Lower leg skin (tissue), 4 donors: ENCODE measurements around the gene NFAM1. TPM values are rescaled to one million over a fixed set of nuclear protein-coding genes. Genes with fewer than 3 reads are reported as not detected.

Experiments
- DNase-seq, 2 donors: peaks; one replicate each; pipeline ENCODE4 v3.0.0-alpha.2; 2019; ENCODE audit warnings: low spot score in 2 of 2
- H3K4me3 ChIP-seq: fragments of 200-600 bp; sonication (generic); 2 replicates; pipeline ENCODE4 v1.5.1; 2017; ENCODE audit warnings: mild to moderate bottlenecking, low read depth; ENCODE audit not compliant: poor library complexity, severe bottlenecking
- CTCF ChIP-seq, 3 donors: fragments of 450-650 bp; IDR thresholded peaks; one replicate each; pipeline ENCODE4 v1.5.1; 2016; ENCODE audit warnings: antibody characterized with exemption in 3 of 3, mild to moderate bottlenecking in 3 of 3, moderate library complexity in 2 of 3
- POLR2A ChIP-seq, 2 donors: fragments of 450-650 bp; IDR thresholded peaks; one replicate each; pipeline ENCODE4 v1.6.1; 2016 to 2017; ENCODE audit warnings: antibody characterized with exemption in 2 of 2, mild to moderate bottlenecking in 1 of 2, moderate library complexity in 1 of 2
- WGBS, 2 donors: methylation state at CpG; one replicate each; pipeline ENCODE4 v1.1.5; 2018; 5-methylcytosine and 5-hydroxymethylcytosine counted together
- intact Hi-C: fragments of 100-400 bp; cut with DNase I; formaldehyde crosslinking; loops from one replicate; pipeline ENCODE4 v1.15.0; 2023; ENCODE audit warnings: low total_unique reads
- total RNA-seq, 4 donors: library from RNA; depleted of rRNA; stranded (reverse); fragments of >200 nt; gene quantifications; one replicate each; pipeline ENCODE4 v1.1.0, GENCODE V29; 2016

The NFAM1 gene
- total RNA-seq, 4 donors from 2014 or later: 1.2 to 2.5 (median 1.3) TPM

GRCh38 chr22:42343531-42344081, 88.6 kb downstream of the NFAM1 start:
- DNase-seq: no peak
- intact Hi-C loops: no loop called here
- H3K4me3 ChIP-seq: no peak overlapping the region
- TF ChIP-seq POLR2A (IDR thresholded peaks at IDR 0.05) (no peak), CTCF (IDR thresholded peaks at IDR 0.05) (no peak)
- 0% methylated on average over 6 of the region's 97 CpGs; no CpG with 5 or more reads in 1 of the 2 donors for WGBS, 2 donors

GRCh38 chr22:42343121-42343454, 89.1 kb downstream of the NFAM1 start:
- 29 to 47% methylated on average over 10 to 15 of the region's 22 CpGs for WGBS, 2 donors
- TF ChIP-seq CTCF (IDR thresholded peaks at IDR 0.05): no peak
- no peak for TF ChIP-seq POLR2A (IDR thresholded peaks at IDR 0.05)
- intact Hi-C loops: no loop called here
- no peak overlapping the region for H3K4me3 ChIP-seq
- no peak for DNase-seq

GRCh38 chr22:42342426-42343120, 89.6 kb downstream of the NFAM1 start:
- TF ChIP-seq CTCF (IDR thresholded peaks at IDR 0.05): no peak
- TF ChIP-seq POLR2A (IDR thresholded peaks at IDR 0.05): no peak
- WGBS, 2 donors: 85% methylated on average over 10 to 11 of the region's 11 CpGs
- DNase-seq: no peak
- intact Hi-C loops: no loop called here
- H3K4me3 ChIP-seq: no peak overlapping the region

GRCh38 chr22:42341779-42342178, 90.4 kb downstream of the NFAM1 start:
- no peak for TF ChIP-seq CTCF (IDR thresholded peaks at IDR 0.05)
- TF ChIP-seq POLR2A (IDR thresholded peaks at IDR 0.05): no peak
- 91 to 96% methylated on average over 4 of the region's 4 CpGs for WGBS, 2 donors
- intact Hi-C loops: no loop called here

GRCh38 chr22:42340829-42341383, 91.3 kb downstream of the NFAM1 start:
- no peak overlapping the region for H3K4me3 ChIP-seq
- TF ChIP-seq CTCF (IDR thresholded peaks at IDR 0.05) (no peak), POLR2A (IDR thresholded peaks at IDR 0.05) (no peak)
- WGBS, 2 donors: 50 to 54% methylated on average over 26 of the region's 26 CpGs
- intact Hi-C loops: no loop called here
- DNase-seq: no peak

More at GRCh38 chr22:42341779-42342178, 90.4 kb downstream of the NFAM1 start:
- DNase-seq: no peak
- no peak overlapping the region for H3K4me3 ChIP-seq
